GM06990 (cell line): ENCODE data around the gene HP1BP3.

Experiments
- DNase-seq: peaks from one replicate; pipeline ENCODE4 v3.0.0-alpha.2; 2011; ENCODE audit not compliant: insufficient read length; ENCODE audit errors: extremely low read depth
- H3K27me3 ChIP-seq: replicated peaks from 2 replicates; pipeline ENCODE4 v1.6.0; 2011; ENCODE audit warnings: low read length; ENCODE audit not compliant: control insufficient read depth, insufficient read depth
- H3K36me3 ChIP-seq: 2 replicates; pipeline ENCODE4 v1.5.1; 2011; ENCODE audit warnings: low read length; ENCODE audit not compliant: control insufficient read depth, insufficient read depth
- H3K4me3 ChIP-seq: replicated peaks from 2 replicates; pipeline ENCODE4 v1.5.1; 2011; ENCODE audit warnings: low read depth, mild to moderate bottlenecking, control low read depth, low read length
- CTCF ChIP-seq: IDR thresholded peaks from 2 replicates; pipeline ENCODE4 v1.5.1; 2011; ENCODE audit warnings: low read length, control low read depth, mild to moderate bottlenecking, inconsistent platforms; ENCODE audit not compliant: insufficient read depth, poor library complexity, severe bottlenecking

The HP1BP3 gene

GRCh38 chr1:20713440-20713839 lies 73.7 kb downstream of the HP1BP3 start:
- H3K4me3 ChIP-seq = no peak overlapping the region
- DNase-seq = no peak
- H3K36me3 ChIP-seq = no peaks in the 10 kb centered on the region
- H3K27me3 ChIP-seq = no peaks in the 10 kb centered on the region; the same call in 1 of the 2 replicates
- TF ChIP-seq CTCF = no peak

DNA sequence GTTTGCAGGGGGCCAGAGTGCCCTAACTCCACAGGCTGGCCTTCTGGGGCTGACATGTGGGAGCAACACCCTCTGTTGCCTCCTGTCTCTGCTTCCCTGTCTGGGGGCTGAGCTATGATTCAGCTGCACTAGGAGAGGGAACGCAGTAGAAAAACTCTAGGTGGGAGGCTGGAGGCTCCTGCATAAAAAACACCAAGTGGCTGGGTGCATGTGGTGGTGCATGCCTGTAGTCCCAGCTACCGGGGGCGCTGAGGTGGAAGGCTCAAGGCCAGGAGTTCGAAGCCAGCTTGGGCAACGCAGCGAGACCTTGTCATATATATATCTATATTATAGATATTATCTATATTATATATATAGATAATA lies 74.9 kb downstream of the HP1BP3 start:
- H3K27me3 ChIP-seq = no peaks in the 10 kb centered on the region; the same call in 1 of the 2 replicates
- TF ChIP-seq CTCF = no peak
- H3K36me3 ChIP-seq = no peaks in the 10 kb centered on the region
- no peak for DNase-seq
- H3K4me3 ChIP-seq = no peak overlapping the region

DNA sequence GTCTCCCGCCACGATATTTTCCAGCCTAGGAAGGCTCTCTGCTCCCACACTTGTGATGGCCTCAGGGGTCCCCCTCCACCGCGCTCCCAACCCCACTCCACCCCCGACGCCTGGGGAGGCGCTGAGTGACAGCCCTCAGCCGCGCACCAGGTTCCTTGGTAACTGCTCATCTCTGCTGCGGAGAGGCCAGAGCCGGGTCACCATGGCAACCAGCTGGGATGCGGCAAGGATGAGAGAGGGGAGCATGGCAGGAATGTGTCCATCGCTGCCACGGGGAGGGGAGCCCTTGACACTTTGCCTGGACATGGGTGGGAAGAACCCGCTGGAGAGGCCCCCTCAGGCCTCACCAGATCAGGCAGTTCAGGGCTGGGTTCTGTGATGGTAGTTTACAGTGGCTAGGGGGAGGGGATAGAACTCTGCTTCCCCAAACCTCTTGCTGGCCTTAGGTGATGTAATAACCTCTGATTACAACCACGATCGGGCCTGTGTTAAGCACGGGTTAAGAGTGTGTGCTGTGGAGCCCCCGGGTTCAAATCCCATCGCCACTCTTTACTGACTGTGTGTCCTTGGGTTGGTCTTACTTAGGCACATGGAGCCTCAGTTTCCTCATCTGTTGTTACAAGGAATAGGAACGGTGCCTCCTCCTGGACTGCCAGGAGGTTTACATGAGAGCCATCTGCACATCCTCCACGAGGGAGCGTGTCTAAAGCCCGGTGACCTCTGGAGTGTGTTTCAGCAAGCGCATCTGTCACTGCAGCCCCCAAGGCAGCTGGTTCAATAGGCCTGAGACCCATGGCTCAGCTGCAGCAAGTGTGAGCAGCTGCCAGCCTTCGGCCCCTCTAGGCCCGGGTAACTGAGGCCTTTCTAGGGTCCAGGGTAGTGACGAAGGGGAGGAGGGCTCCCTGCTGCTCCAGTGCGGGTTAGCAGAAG lies 75.6 kb downstream of the HP1BP3 start:
- Histone ChIP-seq H3K4me3 (no peak overlapping the region), H3K36me3 (no peaks in the 10 kb centered on the region), H3K27me3 (no peaks in the 10 kb centered on the region; the same call in none of the 2 replicates)
- TF ChIP-seq CTCF = no peak
- DNase-seq = no peak

DNA sequence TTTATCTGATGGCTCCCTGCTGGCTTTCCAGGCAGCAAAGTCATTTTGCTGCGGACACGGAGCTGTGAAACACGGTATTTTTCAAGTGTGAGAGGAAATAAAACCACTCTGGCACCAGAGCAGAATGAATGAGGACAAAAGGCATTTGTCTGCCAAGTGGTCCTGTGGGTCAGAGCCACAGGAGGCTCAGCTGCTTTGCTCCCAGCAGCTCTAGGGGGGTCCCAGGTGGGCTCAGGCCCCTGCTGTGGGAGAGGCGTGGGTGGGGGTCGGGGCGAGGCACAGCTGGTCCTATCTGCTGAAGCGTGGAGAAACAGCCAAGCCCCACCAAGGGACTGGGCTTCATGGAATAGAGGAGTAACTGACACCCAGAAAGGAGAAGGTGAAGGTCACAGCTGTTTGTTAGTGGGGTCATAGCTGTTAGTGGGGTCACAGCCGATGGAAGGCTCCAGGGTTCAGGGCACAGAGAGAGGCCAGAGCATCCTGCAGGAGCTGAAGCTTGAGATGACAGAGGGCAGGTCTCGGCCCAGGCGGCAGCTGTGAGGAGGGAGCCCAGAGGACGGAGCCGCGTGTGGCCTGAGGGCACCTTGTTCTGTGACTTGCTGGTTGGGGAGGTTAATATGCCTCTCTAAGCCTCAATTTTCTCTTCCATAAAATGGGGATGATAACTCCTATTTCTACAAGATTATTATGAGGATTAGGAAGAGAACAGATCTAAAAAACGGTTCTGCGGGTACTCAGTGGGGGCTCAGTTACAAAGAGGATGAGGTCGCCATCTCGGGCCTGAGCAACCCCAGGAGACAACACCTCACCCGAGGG lies 76.4 kb downstream of the HP1BP3 start:
- no peak for TF ChIP-seq CTCF
- no peak for DNase-seq
- Histone ChIP-seq H3K4me3 (no peak overlapping the region), H3K36me3 (no peaks in the 10 kb centered on the region), H3K27me3 (no peaks in the 10 kb centered on the region; the same call in none of the 2 replicates)

DNA sequence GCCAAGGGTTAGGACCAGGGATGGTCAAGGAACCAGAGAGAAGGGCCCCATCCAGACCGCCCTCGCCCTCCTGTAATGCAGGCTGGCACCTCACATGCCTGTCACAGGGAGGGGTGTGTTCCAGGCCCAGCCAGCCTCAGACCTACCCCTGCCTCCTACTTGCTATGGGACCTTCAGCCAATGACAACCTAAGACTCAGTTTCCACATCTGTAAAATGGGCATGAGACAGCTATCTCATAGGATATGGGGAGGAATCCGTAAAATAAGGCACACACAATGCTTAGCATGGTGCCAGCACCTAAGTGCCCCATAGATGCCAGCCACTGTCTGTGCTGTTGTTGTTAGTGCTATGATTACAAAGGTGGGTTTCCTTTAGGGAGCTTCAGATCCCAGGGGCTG lies 77.2 kb downstream of the HP1BP3 start:
- Histone ChIP-seq H3K4me3 (no peak overlapping the region), H3K36me3 (no peaks in the 10 kb centered on the region), H3K27me3 (no peaks in the 10 kb centered on the region; the same call in 1 of the 2 replicates)
- TF ChIP-seq CTCF = no peak
- DNase-seq = no peak
